ENCODE results near the gene PITHD1.

The PITHD1 gene

GRCh38 chr1:23743287-23744152, 34.7 kb upstream of the PITHD1 start, which contains the start of gene ELOA:
Gene ELOA (plus strand): TSS chr1:23743471. CDS start chr1:23743504, 33 bp downstream.
- peak within 1 kb of the TSS; percentile 91 for H3K4me3 ChIP-seq (ENCODE audit: low read depth, low read length)
- DNase-seq (ENCODE audit: low read depth) = peak; percentile 62
- TF ChIP-seq CTCF (conservative IDR thresholded peaks at IDR 0.05; ENCODE audit: low read depth, low read length) = no peak

DNA sequence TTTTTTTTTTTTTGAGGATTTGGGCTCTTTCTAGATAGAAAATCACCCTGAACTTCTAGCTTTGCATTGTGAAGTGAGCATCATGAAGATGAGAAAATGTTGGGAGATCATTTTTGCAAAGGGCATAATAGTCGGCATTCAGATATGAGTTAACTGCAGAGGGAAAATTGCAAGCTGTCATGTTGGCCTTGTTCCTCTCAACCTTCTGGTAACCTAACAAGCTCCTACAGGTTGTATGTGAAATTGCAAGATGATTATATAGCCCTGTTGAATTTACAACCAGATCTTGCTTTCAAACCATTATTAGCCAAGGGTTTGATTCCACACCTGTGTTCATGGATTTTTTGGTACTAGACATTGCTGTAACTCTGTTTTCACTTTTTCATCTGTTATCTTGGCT, 32.7 kb upstream of the PITHD1 start:
- peak; percentile 70 for DNase-seq (ENCODE audit: low read depth)
- H3K4me3 ChIP-seq (ENCODE audit: low read depth, low read length) = no peak overlapping the region
- TF ChIP-seq CTCF (conservative IDR thresholded peaks at IDR 0.05; ENCODE audit: low read depth, low read length) = peak; percentile 57

- no peak for DNase-seq (ENCODE audit: low read depth)
- no peak for TF ChIP-seq CTCF (conservative IDR thresholded peaks at IDR 0.05; ENCODE audit: low read depth, low read length)
- H3K4me3 ChIP-seq (ENCODE audit: low read depth, low read length) = no peak overlapping the region
These were observed 30.2 kb upstream of the PITHD1 start for GRCh38 chr1:23748016-23748415.

GRCh38 chr1:23751050-23751814, 27.0 kb upstream of the PITHD1 start:
- TF ChIP-seq CTCF (conservative IDR thresholded peaks at IDR 0.05; ENCODE audit: low read depth, low read length) = peak; percentile 84
- H3K4me3 ChIP-seq (ENCODE audit: low read depth, low read length) = no peak overlapping the region
- DNase-seq (ENCODE audit: low read depth) = peak; percentile 80

DNA sequence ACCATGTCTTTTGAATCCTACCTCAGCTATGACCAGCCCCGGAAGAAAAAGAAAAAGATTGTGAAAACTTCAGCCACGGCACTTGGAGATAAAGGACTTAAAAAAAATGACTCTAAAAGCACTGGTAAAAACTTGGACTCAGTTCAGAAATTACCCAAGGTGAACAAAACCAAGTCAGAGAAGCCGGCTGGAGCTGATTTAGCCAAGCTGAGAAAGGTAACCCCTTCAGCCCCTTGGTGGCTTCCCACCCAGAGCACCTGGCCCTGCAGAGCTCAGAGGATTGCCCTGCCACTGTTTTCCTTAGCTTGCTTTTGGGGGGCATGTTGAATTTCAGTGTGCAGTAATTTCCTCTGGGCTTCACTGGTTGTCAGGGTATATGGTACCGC, 26.4 kb upstream of the PITHD1 start:
- TF ChIP-seq CTCF (conservative IDR thresholded peaks at IDR 0.05; ENCODE audit: low read depth, low read length) = no peak
- no peak overlapping the region for H3K4me3 ChIP-seq (ENCODE audit: low read depth, low read length)
- no peak for DNase-seq (ENCODE audit: low read depth)

GRCh38 chr1:23752909-23753308, 25.3 kb upstream of the PITHD1 start:
- no peak overlapping the region for H3K4me3 ChIP-seq (ENCODE audit: low read depth, low read length)
- no peak for TF ChIP-seq CTCF (conservative IDR thresholded peaks at IDR 0.05; ENCODE audit: low read depth, low read length)
- no peak for DNase-seq (ENCODE audit: low read depth)

Data from choroid plexus epithelial cell (primary cell).